ENCODE measurements around the gene CDK7.

- TF ChIP-seq CTCF (IDR thresholded peaks at IDR 0.05) = no peak
- TF ChIP-seq POLR2A (IDR thresholded peaks at IDR 0.05) = no peak
Observed at GRCh38 chr5:69288069-69288468, 53.4 kb downstream of the CDK7 start.
